K562 (cell line): ENCODE data around the gene DNAJB12. TPM values are rescaled to one million over a fixed set of nuclear protein-coding genes. Genes with fewer than 3 reads are reported as not detected.

Experiments
- BRD9 ChIP-seq: fragments of 450-650 bp; IDR thresholded peaks from 2 replicates; pipeline ENCODE4 v1.6.1; 2018; ENCODE audit warnings: low read depth; ENCODE audit not compliant: partially characterized antibody
- GATAD2B ChIP-seq: fragments of 450-650 bp; IDR thresholded peaks from 2 replicates; pipeline ENCODE4 v1.6.1; 2017; ENCODE audit warnings: mild to moderate bottlenecking, borderline replicate concordance
- MBD2 ChIP-seq: sonication (generic); IDR thresholded peaks from 2 replicates; pipeline ENCODE4 v1.6.1; 2016; ENCODE audit warnings: low read depth, borderline replicate concordance
- MYNN ChIP-seq, 2 experiments: sonication (generic); formaldehyde crosslinking in 1 of 2; IDR thresholded peaks; 2 replicates each; pipeline versions ENCODE4 v1.5.0 to v1.6.1; 2016 to 2020; ENCODE audit warnings: antibody characterized with exemption in 1 of 2, missing genetic modification reagents in 1 of 2
- NEUROD1 ChIP-seq: fragments of 150-350 bp; IDR thresholded peaks from 2 replicates; pipeline ENCODE4 v1.6.1; 2014; ENCODE audit warnings: borderline replicate concordance, low read length, low read depth; ENCODE audit not compliant: partially characterized antibody
- RAD51 ChIP-seq: fragments of 450-650 bp; IDR thresholded peaks from 2 replicates; pipeline ENCODE4 v1.7.1; 2016; ENCODE audit warnings: low read depth, mild to moderate bottlenecking, borderline replicate concordance
- RHOXF2B ChIP-seq: fragments of 250-450 bp; sonication (Bioruptor Pico); conservative IDR thresholded peaks from 2 replicates; pipeline ENCODE4 v1.5.1; 2021
- SP1 ChIP-seq: sonication (generic); formaldehyde crosslinking; IDR thresholded peaks from 2 replicates; pipeline ENCODE4 v1.8.1; 2022; ENCODE audit warnings: mild to moderate bottlenecking, missing genetic modification reagents
- SRSF7 ChIP-seq: fragments of 200-400 bp; formaldehyde crosslinking; optimal IDR thresholded peaks from 2 replicates; pipeline ENCODE3; 2017; ENCODE audit warnings: mild to moderate bottlenecking, low read depth, low read length
- TRIM25 ChIP-seq: fragments of 450-650 bp; IDR thresholded peaks from 2 replicates; pipeline ENCODE4 v1.7.0; 2016; ENCODE audit warnings: borderline replicate concordance
- U2AF2 ChIP-seq: fragments of 200-400 bp; formaldehyde crosslinking; optimal IDR thresholded peaks from 2 replicates; pipeline ENCODE3; 2017; ENCODE audit warnings: low read depth, mild to moderate bottlenecking, low read length
- ZKSCAN1 ChIP-seq: fragments of 150-350 bp; IDR thresholded peaks from 2 replicates; pipeline ENCODE4 v1.6.1; 2016; ENCODE audit warnings: low read depth, low read length
- polyA plus RNA-seq, 8 experiments: library from polyadenylated mRNA; depleted of rRNA in 4 of 8; stranded (reverse) in 5 of 8; unstranded in 3 of 8; fragments of >200 nt; fragmentation: Nextera tagmentation in 2 of 8; fragmentation: Illumina TruSeq in 1 of 8; extraction: Ambion mirVana in 2 of 8; extraction: Trizol in 1 of 8; gene quantifications; 2 replicates each; pipeline versions ENCODE4 v1.2.1 to v1.2.3, GENCODE V29; 2011 to 2014; ENCODE audit warnings: inconsistent platforms in 1 of 8, missing spikeins in 1 of 8
- total RNA-seq, 7 experiments: library from RNA; depleted of rRNA in 6 of 7; stranded (reverse); fragments of >200 nt in 6 of 7; fragmentation: Illumina TruSeq in 2 of 7; extraction: Trizol in 2 of 7; gene quantifications; 2 replicates each; pipeline versions ENCODE4 v1.2.1 to v1.2.3, GENCODE V29; 2011 to 2021; ENCODE audit warnings: low replicate concordance in 1 of 7
- TF ChIP-seq, protein P1 (sequence below): fragments of 150-350 bp; conservative IDR thresholded peaks from 2 replicates; pipeline ENCODE4 v1.6.1; 2014; ENCODE audit warnings: low read length

The DNAJB12 gene
- total and polyA plus RNA-seq, 9 of the 15 experiments (the other 6 are each of a cell fraction or from before 2014, with no cell fraction given): 3.5 to 31.5 (median 20.3) TPM

- TF ChIP-seq, protein P1, sequence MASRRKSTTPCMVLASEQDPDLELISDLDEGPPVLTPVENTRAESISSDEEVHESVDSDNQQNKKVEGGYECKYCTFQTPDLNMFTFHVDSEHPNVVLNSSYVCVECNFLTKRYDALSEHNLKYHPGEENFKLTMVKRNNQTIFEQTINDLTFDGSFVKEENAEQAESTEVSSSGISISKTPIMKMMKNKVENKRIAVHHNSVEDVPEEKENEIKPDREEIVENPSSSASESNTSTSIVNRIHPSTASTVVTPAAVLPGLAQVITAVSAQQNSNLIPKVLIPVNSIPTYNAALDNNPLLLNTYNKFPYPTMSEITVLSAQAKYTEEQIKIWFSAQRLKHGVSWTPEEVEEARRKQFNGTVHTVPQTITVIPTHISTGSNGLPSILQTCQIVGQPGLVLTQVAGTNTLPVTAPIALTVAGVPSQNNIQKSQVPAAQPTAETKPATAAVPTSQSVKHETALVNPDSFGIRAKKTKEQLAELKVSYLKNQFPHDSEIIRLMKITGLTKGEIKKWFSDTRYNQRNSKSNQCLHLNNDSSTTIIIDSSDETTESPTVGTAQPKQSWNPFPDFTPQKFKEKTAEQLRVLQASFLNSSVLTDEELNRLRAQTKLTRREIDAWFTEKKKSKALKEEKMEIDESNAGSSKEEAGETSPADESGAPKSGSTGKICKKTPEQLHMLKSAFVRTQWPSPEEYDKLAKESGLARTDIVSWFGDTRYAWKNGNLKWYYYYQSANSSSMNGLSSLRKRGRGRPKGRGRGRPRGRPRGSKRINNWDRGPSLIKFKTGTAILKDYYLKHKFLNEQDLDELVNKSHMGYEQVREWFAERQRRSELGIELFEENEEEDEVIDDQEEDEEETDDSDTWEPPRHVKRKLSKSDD: no peak
- no peak for TF ChIP-seq ZKSCAN1
- peak; percentile 45; the same call in 1 of the 2 replicates for TF ChIP-seq MYNN (IDR thresholded peaks at IDR 0.05)
- no peak for TF ChIP-seq MYNN (CRISPR knock-in tag; IDR thresholded peaks at IDR 0.05)
- no peak for TF ChIP-seq RAD51
- TF ChIP-seq GATAD2B: no peak
- no peak for TF ChIP-seq TRIM25
- TF ChIP-seq U2AF2: no peak
- TF ChIP-seq RHOXF2B (CRISPR knock-in tag): no peak
- no peak for TF ChIP-seq SRSF7
- no peak for TF ChIP-seq MBD2
- 0 out of 2 replicates have a peak, but pooled peaks have one; percentile 33 for TF ChIP-seq SP1
- TF ChIP-seq BRD9: peak; percentile 97
- peak; percentile 54 for TF ChIP-seq NEUROD1
Observed at GRCh38 chr10:72328045-72328828, 26.5 kb downstream of the DNAJB12 start (continued).
